ENCODE results near the gene DROSHA.

DNA sequence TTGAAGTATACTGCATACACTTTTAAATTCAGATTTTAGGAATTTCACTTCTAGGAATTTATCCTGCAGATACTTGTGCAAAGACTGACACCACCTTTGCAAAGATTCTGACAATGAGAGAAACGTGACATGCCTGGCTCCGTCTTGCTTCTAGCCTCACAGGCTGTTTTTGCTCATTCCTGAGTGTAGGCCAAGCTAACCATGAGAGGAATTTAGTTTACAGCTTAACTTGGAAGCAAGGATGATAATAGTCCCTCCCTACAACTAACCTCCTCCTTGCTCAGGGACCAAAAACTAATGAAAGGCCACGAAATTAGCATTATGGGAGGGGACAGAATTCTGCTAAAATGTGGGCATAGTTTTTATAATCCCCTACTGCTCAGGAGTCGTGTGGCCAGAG is 31.3 kb upstream of the DROSHA start:
- TF ChIP-seq GATA3 (IDR thresholded peaks at IDR 0.05; ENCODE audit: low read depth, low read length): no peak
- TF ChIP-seq GATA2 (IDR thresholded peaks at IDR 0.05; ENCODE audit: low read depth, low read length): no peak
